H9 (cell line): Measurements from ENCODE around the gene MYOF. TPM values are rescaled to one million over a fixed set of nuclear protein-coding genes. Genes with fewer than 3 reads are reported as not detected.

ENCODE experiments used
- DNase-seq: peaks from one replicate; pipeline ENCODE4 v3.0.0-alpha.2; 2017
- H2AFZ ChIP-seq: one replicate; pipeline ENCODE4 v1.6.1; 2013; ENCODE audit warnings: mild to moderate bottlenecking, low read length, control low read depth, moderate library complexity
- H2AK5ac ChIP-seq: 2 replicates; pipeline ENCODE4 v1.6.1; 2013; ENCODE audit warnings: low read length, control low read depth, mixed read lengths; ENCODE audit not compliant: insufficient read length
- H2BK120ac ChIP-seq: one replicate; pipeline ENCODE4 v1.6.1; 2013; ENCODE audit warnings: low read depth, mild to moderate bottlenecking, low read length, control low read depth, inconsistent platforms; ENCODE audit not compliant: poor library complexity, severe bottlenecking
- H2BK12ac ChIP-seq: 2 replicates; pipeline ENCODE4 v1.6.1; 2013; ENCODE audit warnings: low read length, control low read depth, mixed read lengths, low read depth; ENCODE audit not compliant: insufficient read length
- H2BK15ac ChIP-seq: 2 replicates; pipeline ENCODE4 v1.6.1; 2013; ENCODE audit warnings: low read depth, low read length, control low read depth
- H2BK20ac ChIP-seq: one replicate; pipeline ENCODE4 v1.6.1; 2013; ENCODE audit warnings: low read depth, mild to moderate bottlenecking, low read length, control low read depth, inconsistent platforms; ENCODE audit not compliant: poor library complexity, severe bottlenecking
- H2BK5ac ChIP-seq: 2 replicates; pipeline ENCODE4 v1.6.1; 2013; ENCODE audit warnings: low read length, control low read depth, mixed read lengths; ENCODE audit not compliant: insufficient read length
- H3K14ac ChIP-seq: 2 replicates; pipeline ENCODE4 v1.6.1; 2013; ENCODE audit warnings: low read length, control low read depth; ENCODE audit not compliant: insufficient read depth
- H3K18ac ChIP-seq: 2 replicates; pipeline ENCODE4 v1.6.1; 2013; ENCODE audit warnings: low read depth, mild to moderate bottlenecking, mixed read lengths, low read length, control low read depth; ENCODE audit not compliant: insufficient read length
- H3K23ac ChIP-seq: 2 replicates; pipeline ENCODE4 v1.6.1; 2013; ENCODE audit warnings: low read length, control low read depth, mixed read lengths, low read depth; ENCODE audit not compliant: insufficient read length
- H3K23me2 ChIP-seq: 2 replicates; pipeline ENCODE4 v1.6.1; 2013; ENCODE audit warnings: low read depth, mild to moderate bottlenecking, mixed read lengths, low read length, control low read depth; ENCODE audit not compliant: insufficient read length, poor library complexity, severe bottlenecking
- H3K27ac ChIP-seq: 2 replicates; pipeline ENCODE4 v1.5.1; 2013; ENCODE audit warnings: low read length, control low read depth, mixed read lengths, low read depth; ENCODE audit not compliant: insufficient read length
- H3K27me3 ChIP-seq: 2 replicates; pipeline ENCODE4 v1.6.1; 2013; ENCODE audit warnings: low read length, control low read depth, inconsistent platforms; ENCODE audit not compliant: insufficient read depth
- H3K4ac ChIP-seq: 2 replicates; pipeline ENCODE4 v1.6.1; 2013; ENCODE audit warnings: low read depth, mild to moderate bottlenecking, control low read depth, inconsistent platforms, low read length, moderate library complexity
- H3K4me1 ChIP-seq: 2 replicates; pipeline ENCODE4 v1.6.1; 2013; ENCODE audit warnings: low read length, control low read depth, inconsistent platforms; ENCODE audit not compliant: insufficient read depth
- H3K4me2 ChIP-seq: 2 replicates; pipeline ENCODE4 v1.6.1; 2013; ENCODE audit warnings: low read length, control low read depth, mixed read lengths; ENCODE audit not compliant: insufficient read length, insufficient read depth
- H3K56ac ChIP-seq: 2 replicates; pipeline ENCODE4 v1.6.1; 2013; ENCODE audit warnings: low read depth, mild to moderate bottlenecking, mixed read lengths, low read length, control low read depth; ENCODE audit not compliant: insufficient read length
- H3K79me1 ChIP-seq: 2 replicates; pipeline ENCODE4 v1.6.1; 2013; ENCODE audit warnings: low read depth, mild to moderate bottlenecking, moderate library complexity, low read length, control low read depth, inconsistent platforms; ENCODE audit not compliant: insufficient read depth, poor library complexity, severe bottlenecking
- H3K79me2 ChIP-seq: 2 replicates; pipeline ENCODE4 v1.6.1; 2013; ENCODE audit warnings: low read length, control low read depth, inconsistent platforms; ENCODE audit not compliant: insufficient read depth
- H3K9ac ChIP-seq: 2 replicates; pipeline ENCODE4 v1.6.1; 2013; ENCODE audit warnings: low read length, control low read depth, mixed read lengths; ENCODE audit not compliant: insufficient read length; ENCODE audit errors: extremely low read depth
- H3K9me3 ChIP-seq: one replicate; pipeline ENCODE4 v1.6.1; 2013; ENCODE audit warnings: low read depth, low read length, inconsistent platforms; ENCODE audit not compliant: control insufficient read depth
- H3T11ph ChIP-seq: one replicate; pipeline ENCODE4 v1.6.1; 2013; ENCODE audit warnings: mild to moderate bottlenecking, low read length, control low read depth, inconsistent platforms
- H4K20me1 ChIP-seq: one replicate; pipeline ENCODE4 v1.6.1; 2013; ENCODE audit not compliant: control insufficient read depth, insufficient read length, insufficient read depth
- H4K5ac ChIP-seq: 2 replicates; pipeline ENCODE4 v1.6.1; 2013; ENCODE audit warnings: low read depth, mild to moderate bottlenecking, mixed read lengths, low read length, control low read depth; ENCODE audit not compliant: insufficient read length
- H4K8ac ChIP-seq: replicated peaks from 2 replicates; pipeline ENCODE4 v1.6.1; 2013; ENCODE audit warnings: low read length, control low read depth, mixed read lengths, low read depth; ENCODE audit not compliant: insufficient read length
- H4K91ac ChIP-seq: 2 replicates; pipeline ENCODE4 v1.6.1; 2013; ENCODE audit warnings: low read depth, mild to moderate bottlenecking, moderate library complexity, mixed read lengths, low read length, control low read depth; ENCODE audit not compliant: insufficient read length
- H3K27ac Mint-ChIP-seq, 3 experiments: 2 replicates in 2 of 3; 3 replicates in 1 of 3; pipeline ENCODE4 v1.8.0; 2020 to 2021; ENCODE audit warnings: mixed read lengths in 3 of 3, mild to moderate bottlenecking in 1 of 3, moderate library complexity in 1 of 3
- H3K27me3 Mint-ChIP-seq: 2 replicates; pipeline ENCODE4 v1.8.0; 2021; ENCODE audit warnings: low read depth, mild to moderate bottlenecking, moderate library complexity, mixed read lengths
- H3K36me3 Mint-ChIP-seq, 3 experiments: 2 replicates in 2 of 3; 3 replicates in 1 of 3; pipeline ENCODE4 v1.8.0; 2020 to 2021; ENCODE audit warnings: low read depth in 3 of 3, mixed read lengths in 3 of 3; ENCODE audit not compliant: insufficient read depth in 1 of 3
- H3K4me1 Mint-ChIP-seq, 2 experiments: 2 replicates each; pipeline ENCODE4 v1.8.0; 2020; ENCODE audit warnings: mixed read lengths in 2 of 2
- H3K4me3 Mint-ChIP-seq, 2 experiments: 2 replicates in 1 of 2; 3 replicates in 1 of 2; pipeline ENCODE4 v1.8.0; 2020 to 2021; ENCODE audit warnings: mild to moderate bottlenecking in 2 of 2, mixed read lengths in 2 of 2, moderate library complexity in 1 of 2
- H3K9me3 Mint-ChIP-seq, 2 experiments: 2 replicates in 1 of 2; 3 replicates in 1 of 2; pipeline ENCODE4 v1.8.0; 2020; ENCODE audit warnings: mild to moderate bottlenecking in 2 of 2, mixed read lengths in 2 of 2, moderate library complexity in 1 of 2
- WGBS: extraction: QIAGEN DNeasy Blood & Tissue Kit; methylation state at CpG from one replicate; pipeline ENCODE4 v1.1.7; 2013; ENCODE audit warnings: missing lambda C conversion rate, low lambda C conversion rate, mixed read lengths; ENCODE audit not compliant: insufficient read length; ENCODE audit errors: extremely low coverage; 5-methylcytosine and 5-hydroxymethylcytosine counted together
- total RNA-seq: library from RNA; stranded (reverse); gene quantifications from 2 replicates; pipeline ENCODE4 v1.2.1, GENCODE V29; 2021
- TF ChIP-seq, protein P1 (sequence below): fragments of 200-600 bp; sonication (generic); conservative IDR thresholded peaks from 3 replicates; pipeline ENCODE4 v1.8.0; 2021; ENCODE audit warnings: antibody characterized with exemption, mild to moderate bottlenecking

The MYOF gene
- total RNA-seq, 1 experiment from 2014 or later: 2.8 TPM

DNA sequence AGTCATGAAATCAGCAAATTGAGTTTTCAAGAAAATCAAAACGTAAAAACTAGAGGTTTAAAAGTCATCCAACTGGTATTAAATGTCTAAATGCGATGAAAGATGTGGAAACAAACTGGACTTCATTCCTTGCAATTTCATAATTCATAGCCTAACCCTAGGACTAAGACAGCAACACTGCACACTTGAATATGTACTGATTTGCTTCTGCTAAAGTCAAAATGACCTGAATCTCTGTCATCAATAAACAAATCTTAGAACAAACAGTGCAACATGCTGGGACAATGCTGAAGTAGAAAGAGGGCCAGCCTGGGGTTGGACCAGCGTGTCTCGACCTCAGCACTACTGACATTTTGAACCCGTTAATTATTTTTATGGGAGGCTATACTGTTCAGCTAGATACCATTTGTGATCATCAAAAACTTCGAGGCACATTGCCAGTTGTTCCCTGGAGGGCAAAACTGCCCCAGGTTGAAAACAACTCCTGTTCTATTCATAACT is 47.1 kb downstream of the MYOF start:
- no CpG with 5 or more reads among the region's 6 CpGs for WGBS
- Histone ChIP-seq H3K56ac (no peak overlapping the region), H3K4me1 (peaks cover 13% of the 10 kb centered on the region; the same call in 1 of the 2 replicates), H2BK5ac (no peak overlapping the region), H2AK5ac (no peak overlapping the region), H2BK20ac (peak overlapping the region; percentile 65), H3K4me2 (no peak overlapping the region), H4K5ac (no peak overlapping the region), H2BK12ac (no peak overlapping the region), H3K27ac (no peak overlapping the region), H3K79me1 (no peaks in the 10 kb centered on the region), H4K8ac (no peak overlapping the region), H3K23me2 (peaks cover 10% of the 10 kb centered on the region), H3K4ac (no peak overlapping the region), H3K9me3 (no peaks in the 10 kb centered on the region), H3T11ph (no peak overlapping the region), H3K18ac (no peak overlapping the region), H3K23ac (no peak overlapping the region), H2AFZ (no peak overlapping the region), H3K14ac (no peak overlapping the region), H4K20me1 (no peaks in the 10 kb centered on the region), H2BK15ac (no peak overlapping the region), H2BK120ac (no peak overlapping the region), H3K9ac (no peak overlapping the region), H3K79me2 (no peaks in the 10 kb centered on the region), H4K91ac (no peak overlapping the region), H3K27me3 (no peaks in the 10 kb centered on the region)
- DNase-seq: no peak
- no peaks in the 10 kb centered on the region; a peak in 1 of 5 replicates for H3K9me3 Mint-ChIP-seq
- no peaks in the 10 kb centered on the region for H3K27me3 Mint-ChIP-seq
- no peaks in the 10 kb centered on the region; a peak in 1 of 7 replicates for H3K36me3 Mint-ChIP-seq
- no peak overlapping the region for H3K4me3 Mint-ChIP-seq
- H3K4me1 Mint-ChIP-seq: peaks cover 62 to 69% of the 10 kb centered on the region in 2 experiments
- TF ChIP-seq, protein P1, sequence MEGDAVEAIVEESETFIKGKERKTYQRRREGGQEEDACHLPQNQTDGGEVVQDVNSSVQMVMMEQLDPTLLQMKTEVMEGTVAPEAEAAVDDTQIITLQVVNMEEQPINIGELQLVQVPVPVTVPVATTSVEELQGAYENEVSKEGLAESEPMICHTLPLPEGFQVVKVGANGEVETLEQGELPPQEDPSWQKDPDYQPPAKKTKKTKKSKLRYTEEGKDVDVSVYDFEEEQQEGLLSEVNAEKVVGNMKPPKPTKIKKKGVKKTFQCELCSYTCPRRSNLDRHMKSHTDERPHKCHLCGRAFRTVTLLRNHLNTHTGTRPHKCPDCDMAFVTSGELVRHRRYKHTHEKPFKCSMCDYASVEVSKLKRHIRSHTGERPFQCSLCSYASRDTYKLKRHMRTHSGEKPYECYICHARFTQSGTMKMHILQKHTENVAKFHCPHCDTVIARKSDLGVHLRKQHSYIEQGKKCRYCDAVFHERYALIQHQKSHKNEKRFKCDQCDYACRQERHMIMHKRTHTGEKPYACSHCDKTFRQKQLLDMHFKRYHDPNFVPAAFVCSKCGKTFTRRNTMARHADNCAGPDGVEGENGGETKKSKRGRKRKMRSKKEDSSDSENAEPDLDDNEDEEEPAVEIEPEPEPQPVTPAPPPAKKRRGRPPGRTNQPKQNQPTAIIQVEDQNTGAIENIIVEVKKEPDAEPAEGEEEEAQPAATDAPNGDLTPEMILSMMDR: no peak
- H3K27ac Mint-ChIP-seq: peak overlapping the region in 2 of 3 experiments; percentile 48 to 89; a peak in 4 of 7 replicates
